WTC11 (cell line): ENCODE data around the gene CSK. TPM values are rescaled to one million over a fixed set of nuclear protein-coding genes. Genes with fewer than 3 reads are reported as not detected.

Source experiments
- ARID4B ChIP-seq: sonication (generic); formaldehyde crosslinking; IDR thresholded peaks from 2 replicates; pipeline ENCODE4 v1.8.0; 2023; ENCODE audit warnings: missing genetic modification reagents, mild to moderate bottlenecking, borderline replicate concordance
- ATF1 ChIP-seq: sonication (generic); formaldehyde crosslinking; IDR thresholded peaks from 2 replicates; pipeline ENCODE4 v1.8.1; 2023; ENCODE audit warnings: mild to moderate bottlenecking, moderate library complexity, missing genetic modification reagents
- CREB1 ChIP-seq: sonication (generic); formaldehyde crosslinking; IDR thresholded peaks from 2 replicates; pipeline ENCODE4 v1.8.0; 2023; ENCODE audit warnings: mild to moderate bottlenecking, missing genetic modification reagents
- E2F5 ChIP-seq: sonication (generic); formaldehyde crosslinking; IDR thresholded peaks from 2 replicates; pipeline ENCODE4 v1.8.1; 2022; ENCODE audit warnings: mild to moderate bottlenecking, moderate library complexity, missing genetic modification reagents
- FOXJ3 ChIP-seq: sonication (generic); formaldehyde crosslinking; IDR thresholded peaks from 2 replicates; pipeline ENCODE4 v1.9.0; 2021; ENCODE audit warnings: missing genetic modification reagents, mild to moderate bottlenecking, borderline replicate concordance
- GABPB1 ChIP-seq: sonication (generic); formaldehyde crosslinking; IDR thresholded peaks from 2 replicates; pipeline ENCODE4 v1.8.1; 2023; ENCODE audit warnings: mild to moderate bottlenecking, missing genetic modification reagents
- GTF2I ChIP-seq: fragments of 250-450 bp; sonication (Bioruptor Pico); conservative IDR thresholded peaks from 2 replicates; pipeline ENCODE4 v1.4.0; 2021; ENCODE audit warnings: mild to moderate bottlenecking
- JAZF1 ChIP-seq: fragments of 250-450 bp; sonication (Bioruptor Pico); IDR thresholded peaks from 2 replicates; pipeline ENCODE4 v1.9.0; 2021; ENCODE audit warnings: moderate library complexity, mild to moderate bottlenecking, inconsistent platforms
- JUN ChIP-seq: sonication (generic); formaldehyde crosslinking; IDR thresholded peaks from 2 replicates; pipeline ENCODE4 v1.8.0; 2023; ENCODE audit warnings: mild to moderate bottlenecking, missing genetic modification reagents
- MAX ChIP-seq: sonication (generic); formaldehyde crosslinking; IDR thresholded peaks from 2 replicates; pipeline ENCODE4 v1.8.0; 2022; ENCODE audit warnings: mild to moderate bottlenecking, missing genetic modification reagents
- MXD4 ChIP-seq: fragments of 250-450 bp; sonication (Bioruptor Pico); IDR thresholded peaks from 2 replicates; pipeline ENCODE4 v1.8.0; 2021; ENCODE audit warnings: mild to moderate bottlenecking, moderate library complexity, borderline replicate concordance
- NFATC4 ChIP-seq: fragments of 250-450 bp; sonication (Bioruptor Pico); IDR thresholded peaks from 2 replicates; pipeline ENCODE4 v1.9.0; 2021; ENCODE audit warnings: mild to moderate bottlenecking
- NFE2L1 ChIP-seq: sonication (generic); formaldehyde crosslinking; IDR thresholded peaks from 2 replicates; pipeline ENCODE4 v1.8.1; 2023; ENCODE audit warnings: missing genetic modification reagents
- NR2C2 ChIP-seq: sonication (generic); formaldehyde crosslinking; IDR thresholded peaks from 2 replicates; pipeline ENCODE4 v1.8.0; 2022; ENCODE audit warnings: mild to moderate bottlenecking, missing genetic modification reagents
- RORB ChIP-seq: fragments of 250-450 bp; sonication (Bioruptor Pico); IDR thresholded peaks from 2 replicates; pipeline ENCODE4 v1.9.0; 2021; ENCODE audit warnings: mild to moderate bottlenecking
- TP53 ChIP-seq: sonication (generic); formaldehyde crosslinking; IDR thresholded peaks from 2 replicates; pipeline ENCODE4 v1.8.1; 2023; ENCODE audit warnings: mild to moderate bottlenecking, missing genetic modification reagents
- USF2 ChIP-seq: sonication (generic); formaldehyde crosslinking; IDR thresholded peaks from 2 replicates; pipeline ENCODE4 v1.8.1; 2023; ENCODE audit warnings: mild to moderate bottlenecking, missing genetic modification reagents, moderate library complexity
- ZBTB21 ChIP-seq: sonication (generic); formaldehyde crosslinking; IDR thresholded peaks from 2 replicates; pipeline ENCODE4 v1.8.1; 2023; ENCODE audit warnings: mild to moderate bottlenecking, missing genetic modification reagents, borderline replicate concordance
- ZNF317 ChIP-seq: sonication (generic); formaldehyde crosslinking; IDR thresholded peaks from 2 replicates; pipeline ENCODE4 v1.8.1; 2023; ENCODE audit warnings: low read depth, mild to moderate bottlenecking, moderate library complexity, missing genetic modification reagents, borderline replicate concordance
- ZNF416 ChIP-seq: fragments of 250-450 bp; sonication (Bioruptor Pico); IDR thresholded peaks from 2 replicates; pipeline ENCODE4 v1.9.0; 2021; ENCODE audit warnings: mild to moderate bottlenecking, inconsistent platforms
- ZNF532 ChIP-seq: fragments of 250-450 bp; sonication (Bioruptor Pico); IDR thresholded peaks from 2 replicates; pipeline ENCODE4 v1.9.0; 2021; ENCODE audit warnings: mild to moderate bottlenecking, borderline replicate concordance
- total RNA-seq: library from RNA; stranded (reverse); gene quantifications from 3 replicates; pipeline ENCODE4 v1.2.3, GENCODE V29; 2021
- TF ChIP-seq, protein P1 (sequence below): sonication (generic); formaldehyde crosslinking; IDR thresholded peaks from 2 replicates; pipeline ENCODE4 v1.8.0; 2022; ENCODE audit warnings: missing genetic modification reagents
- TF ChIP-seq, protein P2 (sequence below): fragments of 250-450 bp; sonication (Bioruptor Pico); IDR thresholded peaks from 2 replicates; pipeline ENCODE4 v1.9.0; 2021; ENCODE audit warnings: mild to moderate bottlenecking

CSK gene
- total RNA-seq, 1 experiment from 2014 or later: 55.1 TPM

DNA sequence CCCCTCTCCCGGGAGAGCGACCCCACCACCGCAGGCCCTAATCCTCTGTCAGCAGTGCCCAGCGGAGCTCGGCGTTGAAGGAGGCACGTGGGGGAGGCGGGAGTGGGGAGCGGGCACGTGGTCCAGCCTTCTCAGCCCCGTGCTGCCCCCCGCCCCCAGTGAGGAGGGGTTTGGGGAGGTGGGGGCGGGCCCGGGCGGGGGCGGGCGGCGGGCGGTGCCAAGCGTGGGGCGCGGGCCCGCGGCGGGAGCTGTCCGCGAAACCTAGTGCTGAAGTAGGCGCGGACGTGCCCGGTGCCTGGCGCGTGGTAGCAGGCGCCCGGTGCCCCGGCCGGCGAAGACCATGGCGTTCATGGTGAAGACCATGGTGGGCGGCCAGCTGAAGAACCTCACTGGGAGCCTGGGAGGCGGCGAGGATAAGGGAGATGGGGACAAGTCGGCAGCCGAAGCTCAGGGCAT is 44.5 kb downstream of the CSK start, which contains the start of gene CPLX3 (continued):
- TF ChIP-seq, protein P1, sequence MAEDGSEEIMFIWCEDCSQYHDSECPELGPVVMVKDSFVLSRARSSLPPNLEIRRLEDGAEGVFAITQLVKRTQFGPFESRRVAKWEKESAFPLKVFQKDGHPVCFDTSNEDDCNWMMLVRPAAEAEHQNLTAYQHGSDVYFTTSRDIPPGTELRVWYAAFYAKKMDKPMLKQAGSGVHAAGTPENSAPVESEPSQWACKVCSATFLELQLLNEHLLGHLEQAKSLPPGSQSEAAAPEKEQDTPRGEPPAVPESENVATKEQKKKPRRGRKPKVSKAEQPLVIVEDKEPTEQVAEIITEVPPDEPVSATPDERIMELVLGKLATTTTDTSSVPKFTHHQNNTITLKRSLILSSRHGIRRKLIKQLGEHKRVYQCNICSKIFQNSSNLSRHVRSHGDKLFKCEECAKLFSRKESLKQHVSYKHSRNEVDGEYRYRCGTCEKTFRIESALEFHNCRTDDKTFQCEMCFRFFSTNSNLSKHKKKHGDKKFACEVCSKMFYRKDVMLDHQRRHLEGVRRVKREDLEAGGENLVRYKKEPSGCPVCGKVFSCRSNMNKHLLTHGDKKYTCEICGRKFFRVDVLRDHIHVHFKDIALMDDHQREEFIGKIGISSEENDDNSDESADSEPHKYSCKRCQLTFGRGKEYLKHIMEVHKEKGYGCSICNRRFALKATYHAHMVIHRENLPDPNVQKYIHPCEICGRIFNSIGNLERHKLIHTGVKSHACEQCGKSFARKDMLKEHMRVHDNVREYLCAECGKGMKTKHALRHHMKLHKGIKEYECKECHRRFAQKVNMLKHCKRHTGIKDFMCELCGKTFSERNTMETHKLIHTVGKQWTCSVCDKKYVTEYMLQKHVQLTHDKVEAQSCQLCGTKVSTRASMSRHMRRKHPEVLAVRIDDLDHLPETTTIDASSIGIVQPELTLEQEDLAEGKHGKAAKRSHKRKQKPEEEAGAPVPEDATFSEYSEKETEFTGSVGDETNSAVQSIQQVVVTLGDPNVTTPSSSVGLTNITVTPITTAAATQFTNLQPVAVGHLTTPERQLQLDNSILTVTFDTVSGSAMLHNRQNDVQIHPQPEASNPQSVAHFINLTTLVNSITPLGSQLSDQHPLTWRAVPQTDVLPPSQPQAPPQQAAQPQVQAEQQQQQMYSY (CRISPR knock-in tag): 0 out of 2 replicates have a peak, but pooled peaks have one; percentile 8
- TF ChIP-seq ZNF416 (CRISPR knock-in tag) (no peak), FOXJ3 (CRISPR knock-in tag) (no peak), MXD4 (CRISPR knock-in tag) (no peak), MAX (peak; percentile 64; the same call in 1 of the 2 replicates), ZNF317 (CRISPR knock-in tag) (peak; percentile 69; the same call in 1 of the 2 replicates), RORB (CRISPR knock-in tag) (no peak), ARID4B (CRISPR knock-in tag) (peak; percentile 77; the same call in 1 of the 2 replicates), NFATC4 (CRISPR knock-in tag) (no peak), E2F5 (CRISPR knock-in tag) (no peak; the same call in 1 of the 2 replicates), CREB1 (CRISPR knock-in tag) (0 out of 2 replicates have a peak, but pooled peaks have one; percentile 62), ATF1 (CRISPR knock-in tag) (no peak), GABPB1 (no peak), NR2C2 (0 out of 2 replicates have a peak, but pooled peaks have one; percentile 47), USF2 (CRISPR knock-in tag) (peak; percentile 83), TP53 (peak; percentile 64; the same call in 1 of the 2 replicates), ZBTB21 (CRISPR knock-in tag) (no peak), ZNF532 (CRISPR knock-in tag) (no peak), JAZF1 (CRISPR knock-in tag) (no peak), JUN (CRISPR knock-in tag) (peak; percentile 58; the same call in 1 of the 2 replicates), NFE2L1 (CRISPR knock-in tag) (no peak), GTF2I (CRISPR knock-in tag) (no peak)
- TF ChIP-seq, protein P2, sequence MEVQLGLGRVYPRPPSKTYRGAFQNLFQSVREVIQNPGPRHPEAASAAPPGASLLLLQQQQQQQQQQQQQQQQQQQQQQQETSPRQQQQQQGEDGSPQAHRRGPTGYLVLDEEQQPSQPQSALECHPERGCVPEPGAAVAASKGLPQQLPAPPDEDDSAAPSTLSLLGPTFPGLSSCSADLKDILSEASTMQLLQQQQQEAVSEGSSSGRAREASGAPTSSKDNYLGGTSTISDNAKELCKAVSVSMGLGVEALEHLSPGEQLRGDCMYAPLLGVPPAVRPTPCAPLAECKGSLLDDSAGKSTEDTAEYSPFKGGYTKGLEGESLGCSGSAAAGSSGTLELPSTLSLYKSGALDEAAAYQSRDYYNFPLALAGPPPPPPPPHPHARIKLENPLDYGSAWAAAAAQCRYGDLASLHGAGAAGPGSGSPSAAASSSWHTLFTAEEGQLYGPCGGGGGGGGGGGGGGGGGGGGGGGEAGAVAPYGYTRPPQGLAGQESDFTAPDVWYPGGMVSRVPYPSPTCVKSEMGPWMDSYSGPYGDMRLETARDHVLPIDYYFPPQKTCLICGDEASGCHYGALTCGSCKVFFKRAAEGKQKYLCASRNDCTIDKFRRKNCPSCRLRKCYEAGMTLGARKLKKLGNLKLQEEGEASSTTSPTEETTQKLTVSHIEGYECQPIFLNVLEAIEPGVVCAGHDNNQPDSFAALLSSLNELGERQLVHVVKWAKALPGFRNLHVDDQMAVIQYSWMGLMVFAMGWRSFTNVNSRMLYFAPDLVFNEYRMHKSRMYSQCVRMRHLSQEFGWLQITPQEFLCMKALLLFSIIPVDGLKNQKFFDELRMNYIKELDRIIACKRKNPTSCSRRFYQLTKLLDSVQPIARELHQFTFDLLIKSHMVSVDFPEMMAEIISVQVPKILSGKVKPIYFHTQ: no peak
